ENCODE data around the gene KCP.

- no peak for TF ChIP-seq CTCF (IDR thresholded peaks at IDR 0.05; ENCODE audit: low read depth, low read length)
- TF ChIP-seq EZH2phosphoT487 (IDR thresholded peaks at IDR 0.05; ENCODE audit: low read depth), result no peak
These were observed 77.2 kb downstream of the KCP start for GRCh38 chr7:128833148-128833945.

Data from OCI-LY3 (cell line).